ENCODE measurements around the gene CIRBP. TPM values are rescaled to one million over a fixed set of nuclear protein-coding genes. Genes with fewer than 3 reads are reported as not detected.
A peak's percentile ranks its signal among the peaks of the same experiment; 100 is the strongest.

Gene CIRBP
- polyA plus RNA-seq, 1 of the 3 experiments (the other 2 are of a cell fraction): 762 TPM

GRCh38 chr19:1259206-1259875 lies 9.8 kb upstream of the CIRBP start (continued):
- TF ChIP-seq SIN3A (IDR thresholded peaks at IDR 0.05; ENCODE audit: borderline replicate concordance, low read depth, low read length): peak; percentile 86; the same call in 1 of the 2 replicates

DNA sequence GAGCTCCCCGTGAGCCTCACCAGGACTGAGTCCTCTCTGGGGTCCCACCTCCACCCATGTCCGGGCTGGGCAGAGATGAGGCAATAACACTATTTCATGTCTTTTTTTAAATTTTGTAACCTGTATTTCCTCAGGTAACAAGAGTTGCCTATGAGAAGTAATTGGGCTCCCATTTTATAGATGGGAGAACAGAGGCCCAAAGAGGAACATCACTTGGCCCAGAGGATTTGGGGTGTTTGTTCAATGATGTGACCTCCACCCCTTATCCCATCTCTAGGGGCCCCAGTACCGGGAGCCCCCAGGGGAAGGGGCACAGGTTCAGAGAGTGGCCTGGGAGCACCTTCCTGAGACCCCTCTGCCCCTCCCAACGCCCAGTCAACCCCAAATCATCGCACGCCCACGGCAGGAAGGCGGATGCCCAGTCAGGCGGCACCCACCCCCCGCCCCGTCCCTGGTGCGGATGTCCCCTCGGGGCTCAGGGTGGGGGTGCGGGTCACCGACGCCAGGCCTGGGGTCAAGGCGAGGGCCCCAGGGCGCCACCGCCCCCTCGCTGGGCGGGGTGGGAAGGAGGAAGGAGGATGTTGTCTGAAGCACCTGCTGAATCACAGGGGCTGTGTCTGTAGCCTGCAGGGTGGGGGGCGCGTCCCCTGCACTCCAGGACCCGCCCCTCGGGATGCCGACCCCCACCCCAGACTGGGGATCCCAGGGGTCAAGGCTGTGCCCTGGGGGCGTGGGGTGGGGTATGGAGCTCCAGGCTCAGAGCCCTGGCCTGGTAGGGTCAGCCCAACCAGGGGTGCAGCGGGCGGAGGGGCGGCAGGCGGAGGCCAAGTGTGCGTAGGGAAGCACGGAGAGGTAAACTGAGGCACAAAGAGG lies 9.0 kb upstream of the CIRBP start:
- 34% methylated on average over 10 of the region's 33 CpGs for WGBS (ENCODE audit: low lambda C conversion rate)
- Histone ChIP-seq H3K27me3 (ENCODE audit: insufficient read depth) (no peaks in the 10 kb centered on the region), H3K9me3 (no peaks in the 10 kb centered on the region), H3K36me3 (replicated peaks in 1 of 2; ENCODE audit: control insufficient read depth in 1 of 2, insufficient read depth in 2 of 2, low read length in 1 of 2) (peaks cover 23 to 35% of the 10 kb centered on the region in 2 experiments), H3K9me2 (no peaks in the 10 kb centered on the region), H3K4me1 (ENCODE audit: control insufficient read depth in 1 of 2, insufficient read depth in 2 of 2, low read depth in 1 of 2, low read length in 1 of 2) (peaks cover 46 to 56% of the 10 kb centered on the region in 2 experiments), H3K27ac (ENCODE audit: low read depth in 2 of 2, low read length in 1 of 2) (peak overlapping the region; percentile 83 to 90), H3K4me2 (peak overlapping the region; percentile 66; the same call in 1 of the 2 replicates), H3F3A (replicated peaks; ENCODE audit: insufficient read depth) (peaks cover 55% of the 10 kb centered on the region), H4K20me1 (ENCODE audit: insufficient read depth) (peaks cover 38% of the 10 kb centered on the region), H2AFZ (ENCODE audit: low read depth) (no peak overlapping the region), H3K9ac (peak overlapping the region; percentile 51; the same call in 1 of the 2 replicates), H3K79me2 (ENCODE audit: insufficient read depth) (peaks cover 45% of the 10 kb centered on the region), H3K4me3 (ENCODE audit: low read depth in 2 of 2, low read length in 1 of 2) (peak overlapping the region in 1 of 2 experiments; percentile 31; a peak in 1 of 4 replicates)
- TF ChIP-seq TEAD4 (IDR thresholded peaks at IDR 0.05; ENCODE audit: borderline replicate concordance, insufficient read depth) (0 out of 2 replicates have a peak, but pooled peaks have one; percentile 3), PBX3 (IDR thresholded peaks at IDR 0.05) (no peak), YY1 (IDR thresholded peaks at IDR 0.05; ENCODE audit: low read depth) (no peak), ELF1 (IDR thresholded peaks at IDR 0.05) (0 out of 2 replicates have a peak, but pooled peaks have one; percentile 25), GATA2 (CRISPR knock-in tag; IDR thresholded peaks at IDR 0.05) (no peak), TCF12 (IDR thresholded peaks at IDR 0.05) (no peak), SMC3 (IDR thresholded peaks at IDR 0.05; ENCODE audit: low read depth, low read length) (no peak), FOXM1 (IDR thresholded peaks at IDR 0.05; ENCODE audit: low read depth) (no peak), RCOR1 (IDR thresholded peaks at IDR 0.05; ENCODE audit: low read length) (no peak), MXI1 (IDR thresholded peaks at IDR 0.05; ENCODE audit: low read depth, low read length) (no peak), CTCF (IDR thresholded peaks at IDR 0.05) (no peak), RAD21 (IDR thresholded peaks at IDR 0.05; ENCODE audit: low read length) (no peak)
- TF ChIP-seq, protein P1, sequence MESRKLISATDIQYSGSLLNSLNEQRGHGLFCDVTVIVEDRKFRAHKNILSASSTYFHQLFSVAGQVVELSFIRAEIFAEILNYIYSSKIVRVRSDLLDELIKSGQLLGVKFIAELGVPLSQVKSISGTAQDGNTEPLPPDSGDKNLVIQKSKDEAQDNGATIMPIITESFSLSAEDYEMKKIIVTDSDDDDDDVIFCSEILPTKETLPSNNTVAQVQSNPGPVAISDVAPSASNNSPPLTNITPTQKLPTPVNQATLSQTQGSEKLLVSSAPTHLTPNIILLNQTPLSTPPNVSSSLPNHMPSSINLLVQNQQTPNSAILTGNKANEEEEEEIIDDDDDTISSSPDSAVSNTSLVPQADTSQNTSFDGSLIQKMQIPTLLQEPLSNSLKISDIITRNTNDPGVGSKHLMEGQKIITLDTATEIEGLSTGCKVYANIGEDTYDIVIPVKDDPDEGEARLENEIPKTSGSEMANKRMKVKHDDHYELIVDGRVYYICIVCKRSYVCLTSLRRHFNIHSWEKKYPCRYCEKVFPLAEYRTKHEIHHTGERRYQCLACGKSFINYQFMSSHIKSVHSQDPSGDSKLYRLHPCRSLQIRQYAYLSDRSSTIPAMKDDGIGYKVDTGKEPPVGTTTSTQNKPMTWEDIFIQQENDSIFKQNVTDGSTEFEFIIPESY (IDR thresholded peaks at IDR 0.05; ENCODE audit: borderline replicate concordance, low read depth): no peak
- TF ChIP-seq, protein P2, sequence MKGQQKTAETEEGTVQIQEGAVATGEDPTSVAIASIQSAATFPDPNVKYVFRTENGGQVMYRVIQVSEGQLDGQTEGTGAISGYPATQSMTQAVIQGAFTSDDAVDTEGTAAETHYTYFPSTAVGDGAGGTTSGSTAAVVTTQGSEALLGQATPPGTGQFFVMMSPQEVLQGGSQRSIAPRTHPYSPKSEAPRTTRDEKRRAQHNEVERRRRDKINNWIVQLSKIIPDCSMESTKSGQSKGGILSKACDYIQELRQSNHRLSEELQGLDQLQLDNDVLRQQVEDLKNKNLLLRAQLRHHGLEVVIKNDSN (IDR thresholded peaks at IDR 0.05; ENCODE audit: borderline replicate concordance, low read depth): no peak
- ChIA-PET CTCF (interaction anchor here (1.1 to 18.6 kb wide), 3 partner anchors 9 to 17 kb away, joined by 3 to 594 read pairs (median 13); partner anchors contain the start of genes ATP5F1D, CIRBP and MIDN), POLR2A (interaction anchor here (0.8 to 4.8 kb wide), 3 partner anchors 9 to 16 kb away, joined by 4 to 34 read pairs (median 9); partner anchors contain the start of gene CIRBP)
- DNase-seq: no peak
